WTC11 (cell line): ENCODE data around the gene KLRK1. TPM values are rescaled to one million over a fixed set of nuclear protein-coding genes. Genes with fewer than 3 reads are reported as not detected.

Source experiments
- ATAC-seq: fragments of 200-7000 bp; cut with Tn5 transposase; 2 replicates; pipeline ENCODE4 v1.10.0; 2021; ENCODE audit warnings: mild to moderate bottlenecking, moderate library complexity
- CTCF ChIA-PET: fragments of 300-600 bp; sonication (Branson Sonifier 250); formaldehyde crosslinking; loops from one replicate; lab custom pipeline; 2021; ENCODE audit warnings: antibody characterized with exemption; lab: Charles Lee
- POLR2A ChIA-PET: fragments of 350-600 bp; sonication (Branson Sonifier 250); formaldehyde crosslinking; loops from one replicate; lab custom pipeline; 2021; ENCODE audit warnings: antibody characterized with exemption; lab: Charles Lee
- DNase-seq: peaks from one replicate; pipeline ENCODE4 v3.0.0; 2021; ENCODE audit warnings: low spot score
- H3K27ac Mint-ChIP-seq: 2 replicates; pipeline ENCODE4 v1.8.0; 2021; ENCODE audit warnings: mixed read lengths
- H3K27me3 Mint-ChIP-seq: 2 replicates; pipeline ENCODE4 v1.8.0; 2021; ENCODE audit warnings: low read depth, mild to moderate bottlenecking, moderate library complexity, mixed read lengths
- H3K36me3 Mint-ChIP-seq: 2 replicates; pipeline ENCODE4 v1.8.0; 2021; ENCODE audit warnings: mixed read lengths
- H3K4me1 Mint-ChIP-seq: 2 replicates; pipeline ENCODE4 v1.8.0; 2022; ENCODE audit warnings: mixed read lengths
- H3K4me3 Mint-ChIP-seq: 2 replicates; pipeline ENCODE4 v1.8.0; 2021; ENCODE audit warnings: mild to moderate bottlenecking, moderate library complexity, mixed read lengths
- H3K9me3 Mint-ChIP-seq: 2 replicates; pipeline ENCODE4 v1.8.0; 2021; ENCODE audit warnings: mixed read lengths
- ATF1 ChIP-seq: sonication (generic); formaldehyde crosslinking; IDR thresholded peaks from 2 replicates; pipeline ENCODE4 v1.8.1; 2023; ENCODE audit warnings: mild to moderate bottlenecking, moderate library complexity, missing genetic modification reagents
- ATF3 ChIP-seq: sonication (generic); formaldehyde crosslinking; conservative IDR thresholded peaks from 2 replicates; pipeline ENCODE4 v1.8.1; 2022; ENCODE audit warnings: mild to moderate bottlenecking, missing genetic modification reagents
- ATF6 ChIP-seq: sonication (generic); formaldehyde crosslinking; IDR thresholded peaks from 2 replicates; pipeline ENCODE4 v1.8.1; 2023; ENCODE audit warnings: mild to moderate bottlenecking, missing genetic modification reagents
- CREM ChIP-seq: sonication (generic); formaldehyde crosslinking; IDR thresholded peaks from 2 replicates; pipeline ENCODE4 v1.8.1; 2022; ENCODE audit warnings: mild to moderate bottlenecking, missing genetic modification reagents, moderate library complexity
- ETV6 ChIP-seq: sonication (generic); formaldehyde crosslinking; IDR thresholded peaks from 2 replicates; pipeline ENCODE4 v1.8.1; 2022; ENCODE audit warnings: mild to moderate bottlenecking, missing genetic modification reagents
- FOXJ3 ChIP-seq: sonication (generic); formaldehyde crosslinking; IDR thresholded peaks from 2 replicates; pipeline ENCODE4 v1.9.0; 2021; ENCODE audit warnings: missing genetic modification reagents, mild to moderate bottlenecking, borderline replicate concordance
- GRHL2 ChIP-seq: fragments of 250-450 bp; sonication (Bioruptor Pico); IDR thresholded peaks from 2 replicates; pipeline ENCODE4 v1.8.0; 2022; ENCODE audit warnings: mild to moderate bottlenecking, moderate library complexity; ENCODE audit not compliant: insufficient replicate concordance, severe bottlenecking
- NFE2L1 ChIP-seq: sonication (generic); formaldehyde crosslinking; IDR thresholded peaks from 2 replicates; pipeline ENCODE4 v1.8.1; 2023; ENCODE audit warnings: missing genetic modification reagents
- RELA ChIP-seq: sonication (generic); formaldehyde crosslinking; IDR thresholded peaks from 2 replicates; pipeline ENCODE4 v1.8.1; 2022; ENCODE audit warnings: missing genetic modification reagents, mild to moderate bottlenecking, borderline replicate concordance
- SP1 ChIP-seq: sonication (generic); formaldehyde crosslinking; conservative IDR thresholded peaks from 2 replicates; pipeline ENCODE4 v1.8.1; 2022; ENCODE audit warnings: missing genetic modification reagents
- STAT6 ChIP-seq: sonication (generic); formaldehyde crosslinking; conservative IDR thresholded peaks from 2 replicates; pipeline ENCODE4 v1.8.1; 2023; ENCODE audit warnings: mild to moderate bottlenecking, low read depth, missing genetic modification reagents, moderate library complexity
- ZBTB21 ChIP-seq: sonication (generic); formaldehyde crosslinking; IDR thresholded peaks from 2 replicates; pipeline ENCODE4 v1.8.1; 2023; ENCODE audit warnings: mild to moderate bottlenecking, missing genetic modification reagents, borderline replicate concordance
- ZBTB43 ChIP-seq: sonication (generic); formaldehyde crosslinking; IDR thresholded peaks from 2 replicates; pipeline ENCODE4 v1.8.1; 2023; ENCODE audit warnings: mild to moderate bottlenecking, missing genetic modification reagents
- ZNF263 ChIP-seq: sonication (generic); formaldehyde crosslinking; IDR thresholded peaks from 2 replicates; pipeline ENCODE4 v1.8.1; 2022; ENCODE audit warnings: low read depth, mild to moderate bottlenecking, moderate library complexity, missing genetic modification reagents
- ZNF532 ChIP-seq: fragments of 250-450 bp; sonication (Bioruptor Pico); IDR thresholded peaks from 2 replicates; pipeline ENCODE4 v1.9.0; 2021; ENCODE audit warnings: mild to moderate bottlenecking, borderline replicate concordance
- ZNF671 ChIP-seq: fragments of 250-450 bp; sonication (Bioruptor Pico); IDR thresholded peaks from 2 replicates; pipeline ENCODE4 v1.8.0; 2021; ENCODE audit warnings: mild to moderate bottlenecking
- total RNA-seq: library from RNA; stranded (reverse); gene quantifications from 3 replicates; pipeline ENCODE4 v1.2.3, GENCODE V29; 2021
- TF ChIP-seq, protein P1 (sequence below): fragments of 250-450 bp; sonication (Bioruptor Pico); IDR thresholded peaks from 2 replicates; pipeline ENCODE4 v1.8.0; 2021; ENCODE audit warnings: mild to moderate bottlenecking
- TF ChIP-seq, protein P2 (sequence below): fragments of 250-450 bp; sonication (Bioruptor Pico); IDR thresholded peaks from 2 replicates; pipeline ENCODE4 v1.9.0; 2021; ENCODE audit warnings: mild to moderate bottlenecking
- TF ChIP-seq, protein P3 (sequence below): fragments of 200-600 bp; IDR thresholded peaks from 2 replicates; pipeline ENCODE4 v1.8.0; 2022; ENCODE audit warnings: antibody characterized with exemption

Gene KLRK1
- total RNA-seq, 1 experiment from 2014 or later, result 0.15 TPM

GRCh38 chr12:10404798-10405197 is 15.0 kb upstream of the KLRK1 start:
- Mint-ChIP-seq H3K4me3 (no peak overlapping the region), H3K4me1 (peaks cover 8% of the 10 kb centered on the region), H3K36me3 (0 out of 2 replicates have a peak, but pooled peaks cover 3% of the 10 kb centered on the region), H3K27me3 (no peaks in the 10 kb centered on the region), H3K9me3 (peaks cover 8% of the 10 kb centered on the region), H3K27ac (no peak overlapping the region)
- TF ChIP-seq ZNF532 (CRISPR knock-in tag) (no peak), ETV6 (CRISPR knock-in tag) (no peak), ZNF263 (CRISPR knock-in tag) (no peak)
- CTCF ChIA-PET, result no interaction called here
- POLR2A ChIA-PET, result no interaction called here
- ATAC-seq (no peak), DNase-seq (no peak)

DNA sequence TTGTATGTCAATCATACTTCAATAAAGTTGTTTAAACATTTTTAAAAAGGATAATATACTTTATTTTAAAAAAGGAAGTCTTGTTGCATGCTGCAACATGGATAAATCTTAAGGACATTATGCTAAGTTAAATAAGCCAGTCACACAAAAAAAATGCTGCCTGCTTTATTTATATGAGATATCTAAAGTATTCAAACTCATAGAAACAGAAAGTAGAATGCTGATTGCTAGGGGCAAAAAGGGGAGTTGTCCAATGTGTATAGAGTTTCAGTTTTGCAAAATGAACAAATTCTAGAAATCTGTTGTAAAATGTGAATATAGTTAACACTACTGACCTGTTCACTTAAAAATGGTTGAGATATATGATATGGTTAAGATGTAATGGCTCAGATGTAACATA is 11.0 kb upstream of the KLRK1 start:
- no peak for TF ChIP-seq SP1 (CRISPR knock-in tag)
- TF ChIP-seq, protein P1, sequence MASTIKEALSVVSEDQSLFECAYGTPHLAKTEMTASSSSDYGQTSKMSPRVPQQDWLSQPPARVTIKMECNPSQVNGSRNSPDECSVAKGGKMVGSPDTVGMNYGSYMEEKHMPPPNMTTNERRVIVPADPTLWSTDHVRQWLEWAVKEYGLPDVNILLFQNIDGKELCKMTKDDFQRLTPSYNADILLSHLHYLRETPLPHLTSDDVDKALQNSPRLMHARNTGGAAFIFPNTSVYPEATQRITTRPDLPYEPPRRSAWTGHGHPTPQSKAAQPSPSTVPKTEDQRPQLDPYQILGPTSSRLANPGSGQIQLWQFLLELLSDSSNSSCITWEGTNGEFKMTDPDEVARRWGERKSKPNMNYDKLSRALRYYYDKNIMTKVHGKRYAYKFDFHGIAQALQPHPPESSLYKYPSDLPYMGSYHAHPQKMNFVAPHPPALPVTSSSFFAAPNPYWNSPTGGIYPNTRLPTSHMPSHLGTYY (CRISPR knock-in tag), result no peak
- TF ChIP-seq ATF6 (CRISPR knock-in tag), result no peak
- TF ChIP-seq GRHL2, result no peak
- TF ChIP-seq CREM (CRISPR knock-in tag), result no peak
- no peak for TF ChIP-seq FOXJ3
- TF ChIP-seq NFE2L1, result no peak
- TF ChIP-seq RELA, result no peak
- no peak for TF ChIP-seq ZBTB21 (CRISPR knock-in tag)
- TF ChIP-seq, all 79 proteins: peak for 0
- Mint-ChIP-seq H3K27me3 (no peaks in the 10 kb centered on the region), H3K36me3 (0 out of 2 replicates have a peak, but pooled peaks cover 3% of the 10 kb centered on the region), H3K4me1 (peaks cover 6% of the 10 kb centered on the region), H3K4me3 (no peak overlapping the region), H3K27ac (no peak overlapping the region), H3K9me3 (peaks cover 8% of the 10 kb centered on the region)
- no peak for ATAC-seq
- no peak for DNase-seq
- ChIA-PET CTCF (no interaction called here), POLR2A (no interaction called here)

GRCh38 chr12:10398168-10398567 is 8.3 kb upstream of the KLRK1 start:
- DNase-seq (no peak), ATAC-seq (no peak)

More at GRCh38 chr12:10398168-10398567, 8.3 kb upstream of the KLRK1 start:
- Mint-ChIP-seq H3K4me3 (no peak overlapping the region), H3K27ac (no peak overlapping the region), H3K27me3 (no peaks in the 10 kb centered on the region), H3K36me3 (no peaks in the 10 kb centered on the region), H3K9me3 (no peaks in the 10 kb centered on the region), H3K4me1 (peaks cover 21% of the 10 kb centered on the region)
- TF ChIP-seq STAT6 (CRISPR knock-in tag) (no peak), ATF3 (CRISPR knock-in tag) (no peak), ZBTB43 (CRISPR knock-in tag) (no peak), ATF1 (CRISPR knock-in tag) (no peak), ZNF671 (CRISPR knock-in tag) (no peak)
- TF ChIP-seq, protein P2, sequence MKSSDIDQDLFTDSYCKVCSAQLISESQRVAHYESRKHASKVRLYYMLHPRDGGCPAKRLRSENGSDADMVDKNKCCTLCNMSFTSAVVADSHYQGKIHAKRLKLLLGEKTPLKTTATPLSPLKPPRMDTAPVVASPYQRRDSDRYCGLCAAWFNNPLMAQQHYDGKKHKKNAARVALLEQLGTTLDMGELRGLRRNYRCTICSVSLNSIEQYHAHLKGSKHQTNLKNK (CRISPR knock-in tag), result no peak
- TF ChIP-seq, protein P3, sequence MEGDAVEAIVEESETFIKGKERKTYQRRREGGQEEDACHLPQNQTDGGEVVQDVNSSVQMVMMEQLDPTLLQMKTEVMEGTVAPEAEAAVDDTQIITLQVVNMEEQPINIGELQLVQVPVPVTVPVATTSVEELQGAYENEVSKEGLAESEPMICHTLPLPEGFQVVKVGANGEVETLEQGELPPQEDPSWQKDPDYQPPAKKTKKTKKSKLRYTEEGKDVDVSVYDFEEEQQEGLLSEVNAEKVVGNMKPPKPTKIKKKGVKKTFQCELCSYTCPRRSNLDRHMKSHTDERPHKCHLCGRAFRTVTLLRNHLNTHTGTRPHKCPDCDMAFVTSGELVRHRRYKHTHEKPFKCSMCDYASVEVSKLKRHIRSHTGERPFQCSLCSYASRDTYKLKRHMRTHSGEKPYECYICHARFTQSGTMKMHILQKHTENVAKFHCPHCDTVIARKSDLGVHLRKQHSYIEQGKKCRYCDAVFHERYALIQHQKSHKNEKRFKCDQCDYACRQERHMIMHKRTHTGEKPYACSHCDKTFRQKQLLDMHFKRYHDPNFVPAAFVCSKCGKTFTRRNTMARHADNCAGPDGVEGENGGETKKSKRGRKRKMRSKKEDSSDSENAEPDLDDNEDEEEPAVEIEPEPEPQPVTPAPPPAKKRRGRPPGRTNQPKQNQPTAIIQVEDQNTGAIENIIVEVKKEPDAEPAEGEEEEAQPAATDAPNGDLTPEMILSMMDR, result no peak
- CTCF ChIA-PET, result no interaction called here
- POLR2A ChIA-PET, result no interaction called here
